ENCODE results near the gene SLC31A2. TPM values are rescaled to one million over a fixed set of nuclear protein-coding genes. Genes with fewer than 3 reads are reported as not detected.
"Not testable (repeated sequence)": the region's sequence is repeated elsewhere in the genome, so short reads cannot be mapped to it uniquely, and the experiment has no call there.

SLC31A2 gene
- total and polyA plus RNA-seq, 8 donors: 1.2 to 19.6 (median 6.4) TPM

GRCh38 chr9:113112706-113113510 is 37.9 kb upstream of the SLC31A2 start:
- H3K4me1 ChIP-seq: peaks cover 0 to 12% (median 0%) of the 10 kb centered on the region in 4 donors
- H3K36me3 ChIP-seq; H3K4me3 ChIP-seq; intact Hi-C loops (cut with DNase I; ENCODE audit: low total_unique reads); H3K27me3 ChIP-seq; H3K27ac ChIP-seq; H3K9me3 ChIP-seq: not testable (repeated sequence)
- DNase-seq: peak in 1 of 2 donors; percentile 29
- TF ChIP-seq, protein P1, sequence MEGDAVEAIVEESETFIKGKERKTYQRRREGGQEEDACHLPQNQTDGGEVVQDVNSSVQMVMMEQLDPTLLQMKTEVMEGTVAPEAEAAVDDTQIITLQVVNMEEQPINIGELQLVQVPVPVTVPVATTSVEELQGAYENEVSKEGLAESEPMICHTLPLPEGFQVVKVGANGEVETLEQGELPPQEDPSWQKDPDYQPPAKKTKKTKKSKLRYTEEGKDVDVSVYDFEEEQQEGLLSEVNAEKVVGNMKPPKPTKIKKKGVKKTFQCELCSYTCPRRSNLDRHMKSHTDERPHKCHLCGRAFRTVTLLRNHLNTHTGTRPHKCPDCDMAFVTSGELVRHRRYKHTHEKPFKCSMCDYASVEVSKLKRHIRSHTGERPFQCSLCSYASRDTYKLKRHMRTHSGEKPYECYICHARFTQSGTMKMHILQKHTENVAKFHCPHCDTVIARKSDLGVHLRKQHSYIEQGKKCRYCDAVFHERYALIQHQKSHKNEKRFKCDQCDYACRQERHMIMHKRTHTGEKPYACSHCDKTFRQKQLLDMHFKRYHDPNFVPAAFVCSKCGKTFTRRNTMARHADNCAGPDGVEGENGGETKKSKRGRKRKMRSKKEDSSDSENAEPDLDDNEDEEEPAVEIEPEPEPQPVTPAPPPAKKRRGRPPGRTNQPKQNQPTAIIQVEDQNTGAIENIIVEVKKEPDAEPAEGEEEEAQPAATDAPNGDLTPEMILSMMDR (IDR thresholded peaks at IDR 0.05): peak in 4 of 7 experiments; percentile 43 to 79 (median 53)
- 0 to 3% (median 1%) methylated on average over 1 to 6 of the region's 54 CpGs for WGBS, 5 donors

- H3K4me3 ChIP-seq; H3K4me1 ChIP-seq; DNase-seq; H3K27ac ChIP-seq; H3K36me3 ChIP-seq; intact Hi-C loops (cut with DNase I; ENCODE audit: low total_unique reads); H3K27me3 ChIP-seq; H3K9me3 ChIP-seq: not testable (repeated sequence)
- no CpG with 5 or more reads among the region's 6 CpGs for WGBS, 5 donors
Observed at GRCh38 chr9:113118829-113119228, 32.0 kb upstream of the SLC31A2 start.

- H3K4me1 ChIP-seq: no peaks in the 10 kb centered on the region
- H3K4me3 ChIP-seq: no peak overlapping the region
- 66 to 69% (median 68%) methylated on average over 4 of the region's 4 CpGs for WGBS, 5 donors
- no peaks in the 10 kb centered on the region for H3K9me3 ChIP-seq
- no peak for DNase-seq
- no peaks in the 10 kb centered on the region for H3K36me3 ChIP-seq
- H3K27ac ChIP-seq: no peak overlapping the region
- TF ChIP-seq POLR2AphosphoS5 (IDR thresholded peaks at IDR 0.05): no peak
- TF ChIP-seq, protein P1 (IDR thresholded peaks at IDR 0.05): no peak
- TF ChIP-seq POLR2A (IDR thresholded peaks at IDR 0.05): no peak
- TF ChIP-seq EP300 (IDR thresholded peaks at IDR 0.05): no peak
- peaks cover 0 to 40% (median 0%) of the 10 kb centered on the region in 3 donors for H3K27me3 ChIP-seq
- intact Hi-C loops (cut with DNase I; ENCODE audit: low total_unique reads): no loop called here
Observed at GRCh38 chr9:113125386-113126035, 25.3 kb upstream of the SLC31A2 start.

- DNase-seq: no peak
- H3K4me3 ChIP-seq: no peak overlapping the region
- no peak for TF ChIP-seq POLR2AphosphoS5 (IDR thresholded peaks at IDR 0.05)
- no peak for TF ChIP-seq POLR2A (IDR thresholded peaks at IDR 0.05)
- TF ChIP-seq, protein P1 (IDR thresholded peaks at IDR 0.05): no peak
- no peak for TF ChIP-seq EP300 (IDR thresholded peaks at IDR 0.05)
- no peaks in the 10 kb centered on the region for H3K9me3 ChIP-seq
- intact Hi-C loops (cut with DNase I; ENCODE audit: low total_unique reads): no loop called here
- no peak overlapping the region for H3K27ac ChIP-seq
- H3K27me3 ChIP-seq: peaks cover 0 to 53% (median 0%) of the 10 kb centered on the region in 3 donors
- no peaks in the 10 kb centered on the region for H3K4me1 ChIP-seq
- H3K36me3 ChIP-seq: no peaks in the 10 kb centered on the region
Observed at GRCh38 chr9:113129466-113129865, 21.3 kb upstream of the SLC31A2 start.

- no peak overlapping the region for H3K4me3 ChIP-seq
- H3K9me3 ChIP-seq: no peaks in the 10 kb centered on the region
- H3K27ac ChIP-seq: no peak overlapping the region
- H3K4me1 ChIP-seq: no peaks in the 10 kb centered on the region
- WGBS, 5 donors: 45 to 61% (median 50%) methylated on average over 4 of the region's 4 CpGs
- H3K27me3 ChIP-seq: peaks cover 0 to 53% (median 0%) of the 10 kb centered on the region in 3 donors
- no peaks in the 10 kb centered on the region for H3K36me3 ChIP-seq
- no peak for DNase-seq
- TF ChIP-seq POLR2AphosphoS5 (IDR thresholded peaks at IDR 0.05) (no peak), POLR2A (IDR thresholded peaks at IDR 0.05) (no peak), EP300 (IDR thresholded peaks at IDR 0.05) (no peak)
- TF ChIP-seq, protein P1 (IDR thresholded peaks at IDR 0.05): no peak
- intact Hi-C loops (cut with DNase I; ENCODE audit: low total_unique reads): no loop called here
Observed at GRCh38 chr9:113129884-113130283, 20.9 kb upstream of the SLC31A2 start.

Data from stomach (tissue), 9 donors.